ENCODE measurements around the gene CLEC12A. TPM values are rescaled to one million over a fixed set of nuclear protein-coding genes. Genes with fewer than 3 reads are reported as not detected.

Gene CLEC12A
- total and polyA plus RNA-seq, 2 of the 4 experiments (the other 2 are of a cell fraction), result not detected

GRCh38 chr12:9991876-9992275 is 20.7 kb downstream of the CLEC12A start:
- Histone ChIP-seq H4K8ac (ENCODE audit: low read depth in 2 of 2, low read length in 2 of 2) (no peak overlapping the region), H3K14ac (replicated peaks; ENCODE audit: low read depth, low read length) (no peak overlapping the region), H3K79me1 (ENCODE audit: low read depth in 1 of 2, low read length in 2 of 2) (no peaks in the 10 kb centered on the region), H3K27ac (ENCODE audit: insufficient read depth, low read length) (no peak overlapping the region), H2AK5ac (ENCODE audit: low read depth, low read length) (no peak overlapping the region), H2BK5ac (ENCODE audit: low read depth, low read length, poor library complexity, severe bottlenecking) (no peak overlapping the region), H3K4ac (ENCODE audit: low read depth, low read length) (no peak overlapping the region), H2BK120ac (ENCODE audit: low read depth, low read length) (no peak overlapping the region), H4K91ac (ENCODE audit: insufficient read depth, low read depth, low read length) (no peak overlapping the region), H3K9me3 (ENCODE audit: control insufficient read depth, insufficient read depth, low read length) (no peaks in the 10 kb centered on the region), H2BK15ac (ENCODE audit: low read depth, low read length) (no peak overlapping the region), H3K36me3 (ENCODE audit: control insufficient read depth, insufficient read depth, low read length) (no peaks in the 10 kb centered on the region), H3K27me3 (ENCODE audit: control insufficient read depth, insufficient read depth, low read length) (peaks cover 7% of the 10 kb centered on the region; the same call in 1 of the 2 replicates), H2BK20ac (ENCODE audit: low read depth, low read length) (no peak overlapping the region), H3K18ac (ENCODE audit: low read depth, low read length) (no peak overlapping the region), H3K9me1 (ENCODE audit: insufficient read depth, low read length) (no peaks in the 10 kb centered on the region), H3K4me3 (ENCODE audit: insufficient read depth, low read depth, low read length) (no peak overlapping the region), H4K20me1 (ENCODE audit: insufficient read depth, low read length) (no peaks in the 10 kb centered on the region), H2AFZ (replicated peaks; ENCODE audit: low read length, poor library complexity) (no peak overlapping the region), H4K5ac (ENCODE audit: low read depth, low read length) (no peak overlapping the region), H3K4me1 (ENCODE audit: control insufficient read depth, insufficient read depth, low read length) (no peaks in the 10 kb centered on the region), H3K9ac (ENCODE audit: low read depth, low read length) (no peak overlapping the region), H2AK9ac (replicated peaks; ENCODE audit: low read depth, low read length, poor library complexity) (no peak overlapping the region), H3K4me2 (ENCODE audit: low read depth, low read length) (no peak overlapping the region), H3K23ac (ENCODE audit: low read depth, low read length) (no peak overlapping the region), H3K56ac (ENCODE audit: extremely low read depth, insufficient read depth, low read length) (no peak overlapping the region)
- no CpG with 5 or more reads among the region's 3 CpGs for whole genome bisulfite sequencing, 2 experiments (ENCODE audit: extremely low coverage in 2 of 2, insufficient read length in 1 of 2)
- no peak for DNase-seq
- no TSS peak for BruUV-seq (replicated peaks)
- CTCF ChIA-PET, result no interaction called here
- POLR2A ChIA-PET (ENCODE audit: unreplicated experiment), result no interaction called here
- no peak for TF ChIP-seq MAZ (IDR thresholded peaks at IDR 0.05; ENCODE audit: borderline replicate concordance, low read depth, low read length)
- in situ Hi-C loops (cut with MboI; ENCODE audit: low sequenced_read_pairs), result no loop called here
- ATAC-seq (ENCODE audit: low read depth), result no peak
- dilution Hi-C loops (cut with HindIII; ENCODE audit: low sequenced_read_pairs, unreplicated experiment), result no loop called here
- intact Hi-C loops (cut with micrococcal nuclease), result no loop called here

Data from IMR-90 (cell line).